Neutrophil (primary cell): ENCODE data around the gene ASCL2.
A peak's percentile ranks its signal among the peaks of the same experiment; 100 is the strongest.
"Not testable (repeated sequence)": the region's sequence is repeated elsewhere in the genome, so short reads cannot be mapped to it uniquely, and the experiment has no call there.

Experiments used
- H3K27ac ChIP-seq: fragments of 200-600 bp; sonication (generic); 2 replicates; pipeline ENCODE4 v1.5.1; 2016; ENCODE audit warnings: mild to moderate bottlenecking, moderate library complexity
- H3K27me3 ChIP-seq: fragments of 200-600 bp; sonication (generic); 2 replicates; pipeline ENCODE4 v1.6.0; 2016; ENCODE audit warnings: mild to moderate bottlenecking
- H3K36me3 ChIP-seq: fragments of 200-600 bp; sonication (generic); 2 replicates; pipeline ENCODE4 v1.5.1; 2017
- H3K4me1 ChIP-seq, 2 experiments: fragments of 200-600 bp in 1 of 2; sonication (generic) in 1 of 2; 1 replicate in 1 of 2; 2 replicates in 1 of 2; pipeline versions ENCODE4 v1.5.1 to v1.6.1; 2013 to 2016; ENCODE audit warnings: low read depth in 1 of 2, low read length in 1 of 2, mild to moderate bottlenecking in 1 of 2, moderate library complexity in 1 of 2; ENCODE audit not compliant: control insufficient read depth in 1 of 2, insufficient read depth in 1 of 2
- H3K4me3 ChIP-seq, 2 experiments: fragments of 200-600 bp in 1 of 2; sonication (generic) in 1 of 2; 1 replicate in 1 of 2; 2 replicates in 1 of 2; pipeline ENCODE4 v1.5.1; 2013 to 2016; ENCODE audit warnings: low read depth in 1 of 2, low read length in 1 of 2, mild to moderate bottlenecking in 1 of 2, moderate library complexity in 1 of 2
- H3K9me3 ChIP-seq: fragments of 200-600 bp; sonication (generic); 2 replicates; pipeline ENCODE4 v1.5.1; 2016
- TF ChIP-seq, protein P1 (sequence below): fragments of 200-600 bp; sonication (generic); IDR thresholded peaks from 2 replicates; pipeline ENCODE4 v1.5.1; 2016; ENCODE audit warnings: antibody characterized with exemption

The ASCL2 gene

DNA sequence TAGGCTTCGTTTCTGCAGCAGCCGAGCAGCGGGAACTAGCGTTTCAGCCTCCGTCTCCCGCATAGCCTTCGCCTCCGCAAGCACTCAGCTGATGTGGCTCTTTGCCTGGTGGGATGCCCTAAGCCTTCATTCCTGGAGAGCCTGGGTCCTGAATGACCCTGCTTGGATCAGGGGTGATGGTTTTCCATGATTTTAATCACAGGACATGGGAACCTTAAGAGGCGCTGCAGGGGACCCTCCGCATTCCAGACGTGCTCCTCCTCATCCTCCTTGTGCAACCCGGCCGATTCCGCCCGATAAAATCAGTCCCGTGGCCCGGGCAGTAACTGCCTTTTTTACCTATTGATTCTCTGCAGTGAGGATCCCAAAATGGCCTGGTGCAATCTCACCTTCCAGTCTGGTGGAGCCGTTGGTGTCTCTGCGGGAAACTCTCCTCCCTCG is 23.2 kb upstream of the ASCL2 start:
- Histone ChIP-seq H3K9me3 (no peaks in the 10 kb centered on the region), H3K27me3 (peaks cover 16% of the 10 kb centered on the region), H3K4me3 (no peak overlapping the region), H3K36me3 (peaks cover 32% of the 10 kb centered on the region), H3K4me1 (peaks cover 0 to 10% of the 10 kb centered on the region in 2 experiments), H3K27ac (no peak overlapping the region)
- TF ChIP-seq, protein P1, sequence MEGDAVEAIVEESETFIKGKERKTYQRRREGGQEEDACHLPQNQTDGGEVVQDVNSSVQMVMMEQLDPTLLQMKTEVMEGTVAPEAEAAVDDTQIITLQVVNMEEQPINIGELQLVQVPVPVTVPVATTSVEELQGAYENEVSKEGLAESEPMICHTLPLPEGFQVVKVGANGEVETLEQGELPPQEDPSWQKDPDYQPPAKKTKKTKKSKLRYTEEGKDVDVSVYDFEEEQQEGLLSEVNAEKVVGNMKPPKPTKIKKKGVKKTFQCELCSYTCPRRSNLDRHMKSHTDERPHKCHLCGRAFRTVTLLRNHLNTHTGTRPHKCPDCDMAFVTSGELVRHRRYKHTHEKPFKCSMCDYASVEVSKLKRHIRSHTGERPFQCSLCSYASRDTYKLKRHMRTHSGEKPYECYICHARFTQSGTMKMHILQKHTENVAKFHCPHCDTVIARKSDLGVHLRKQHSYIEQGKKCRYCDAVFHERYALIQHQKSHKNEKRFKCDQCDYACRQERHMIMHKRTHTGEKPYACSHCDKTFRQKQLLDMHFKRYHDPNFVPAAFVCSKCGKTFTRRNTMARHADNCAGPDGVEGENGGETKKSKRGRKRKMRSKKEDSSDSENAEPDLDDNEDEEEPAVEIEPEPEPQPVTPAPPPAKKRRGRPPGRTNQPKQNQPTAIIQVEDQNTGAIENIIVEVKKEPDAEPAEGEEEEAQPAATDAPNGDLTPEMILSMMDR: no peak

GRCh38 chr11:2290351-2290841 is 20.0 kb upstream of the ASCL2 start:
- H3K27me3 ChIP-seq: peaks cover 16% of the 10 kb centered on the region
- TF ChIP-seq, protein P1: no peak
- peaks cover under 1% of the 10 kb centered on the region for H3K36me3 ChIP-seq
- H3K27ac ChIP-seq: no peak overlapping the region
- no peaks in the 10 kb centered on the region for H3K9me3 ChIP-seq
- H3K4me1 ChIP-seq: peaks cover 7 to 16% of the 10 kb centered on the region in 2 experiments
- H3K4me3 ChIP-seq: no peak overlapping the region

- H3K27me3 ChIP-seq: peaks cover 16% of the 10 kb centered on the region
- H3K4me1 ChIP-seq: peaks cover 7 to 16% of the 10 kb centered on the region in 2 experiments
- no peak overlapping the region for H3K4me3 ChIP-seq
- H3K36me3 ChIP-seq: no peaks in the 10 kb centered on the region
- no peak overlapping the region for H3K27ac ChIP-seq
- no peaks in the 10 kb centered on the region for H3K9me3 ChIP-seq
- TF ChIP-seq, protein P1: no peak
Measured at GRCh38 chr11:2289859-2290258, 19.5 kb upstream of the ASCL2 start.

DNA sequence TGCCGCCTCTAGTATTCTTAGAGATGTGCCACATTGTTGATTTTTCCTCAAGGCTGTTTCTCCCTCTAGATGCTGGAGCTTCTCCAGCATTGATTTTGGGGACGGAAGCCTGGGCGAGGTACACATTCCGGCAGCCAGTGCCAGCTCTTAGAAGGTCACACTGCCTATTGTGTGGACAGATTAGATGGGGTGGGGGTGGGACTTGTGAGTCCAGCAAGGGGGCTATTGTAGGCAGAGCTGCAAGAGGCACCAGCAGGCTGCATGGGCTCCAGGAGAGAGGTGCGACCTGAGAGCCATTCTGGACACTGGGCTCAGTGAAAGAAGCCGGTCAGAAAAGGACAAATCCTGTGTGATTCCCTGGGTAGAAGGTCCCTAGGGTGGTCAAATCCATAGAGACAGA is 19.0 kb upstream of the ASCL2 start:
- no peaks in the 10 kb centered on the region for H3K9me3 ChIP-seq
- peaks cover 7 to 16% of the 10 kb centered on the region in 2 experiments for H3K4me1 ChIP-seq
- peaks cover 18% of the 10 kb centered on the region for H3K27me3 ChIP-seq
- H3K36me3 ChIP-seq: no peaks in the 10 kb centered on the region
- no peak overlapping the region for H3K4me3 ChIP-seq
- H3K27ac ChIP-seq: no peak overlapping the region
- TF ChIP-seq, protein P1: no peak

DNA sequence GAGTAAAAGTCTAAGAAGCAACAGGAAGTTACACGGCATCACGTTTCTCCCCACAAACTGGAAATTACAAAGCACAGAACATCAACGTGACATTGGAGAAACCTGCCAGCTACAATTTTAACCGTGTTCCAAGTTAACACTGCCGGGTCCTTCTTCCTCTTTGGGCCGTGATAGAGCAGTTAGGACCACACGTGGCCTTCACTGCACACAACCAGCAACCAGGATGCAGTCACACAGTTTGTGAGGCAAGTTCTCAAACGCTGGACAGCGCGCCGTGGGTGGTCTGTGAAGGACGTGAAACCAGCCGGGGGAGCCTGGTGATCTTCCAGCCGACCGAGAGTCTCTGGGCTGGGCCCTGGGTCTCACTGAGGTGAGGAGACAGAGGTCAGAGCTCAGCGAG is 16.7 kb upstream of the ASCL2 start:
- peak overlapping the region; percentile 38 for H3K27ac ChIP-seq
- no peaks in the 10 kb centered on the region for H3K36me3 ChIP-seq
- H3K27me3 ChIP-seq: peaks cover 14% of the 10 kb centered on the region
- H3K9me3 ChIP-seq: no peaks in the 10 kb centered on the region
- TF ChIP-seq, protein P1: no peak
- H3K4me3 ChIP-seq: no peak overlapping the region
- peaks cover 6 to 7% of the 10 kb centered on the region in 2 experiments for H3K4me1 ChIP-seq

- not testable (repeated sequence) for H3K4me1 ChIP-seq, H3K4me3 ChIP-seq, H3K9me3 ChIP-seq, H3K36me3 ChIP-seq, H3K27ac ChIP-seq
- peaks cover 21% of the 10 kb centered on the region for H3K27me3 ChIP-seq
Measured at GRCh38 chr11:2286350-2286749, 16.0 kb upstream of the ASCL2 start.
